Measurements from ENCODE around the gene MT1B. TPM values are rescaled to one million over a fixed set of nuclear protein-coding genes. Genes with fewer than 3 reads are reported as not detected.

The MT1B gene
- total and polyA plus RNA-seq, 7 experiments from 2014 or later = not detected

- peaks cover 29 to 34% of the 10 kb centered on the region in 2 donors for H3K4me1 ChIP-seq (ENCODE audit: control insufficient read depth in 2 of 2, insufficient read depth in 2 of 2, low read length in 2 of 2)
- peak overlapping the region; percentile 85 to 100 (median 96) for H3K4me3 Mint-ChIP-seq
Measured at GRCh38 chr16:56610017-56610608, 41.6 kb upstream of the MT1B start.

GRCh38 chr16:56610609-56611111 lies 41.0 kb upstream of the MT1B start:
- H3K4me1 ChIP-seq (ENCODE audit: control insufficient read depth in 2 of 2, insufficient read depth in 2 of 2, low read length in 2 of 2) = peaks cover 29 to 34% of the 10 kb centered on the region in 2 donors
- DNase-seq (no peak), ATAC-seq (peak; percentile 23)
- peaks cover 38 to 69% (median 46%) of the 10 kb centered on the region in 7 donors for H3K4me1 Mint-ChIP-seq
- peak overlapping the region; percentile 85 to 99 (median 93) for H3K27ac Mint-ChIP-seq
- H3K9me3 Mint-ChIP-seq = no peaks in the 10 kb centered on the region
- H3K27me3 ChIP-seq (ENCODE audit: control insufficient read depth in 2 of 2, insufficient read depth in 2 of 2, low read length in 2 of 2) = no peaks in the 10 kb centered on the region
- H3K27ac ChIP-seq (ENCODE audit: low read depth, low read length) = peak overlapping the region; percentile 94
- no peaks in the 10 kb centered on the region for H3K36me3 ChIP-seq (ENCODE audit: control insufficient read depth in 2 of 3, insufficient read depth in 3 of 3, low read length in 3 of 3)
- H3K9me3 ChIP-seq (ENCODE audit: control insufficient read depth in 2 of 3, low read length in 3 of 3) = no peaks in the 10 kb centered on the region
- peaks cover 0 to 5% (median 0%) of the 10 kb centered on the region in 5 donors for H3K36me3 Mint-ChIP-seq
- H3K27me3 Mint-ChIP-seq = no peaks in the 10 kb centered on the region
- intact Hi-C loops (cut with micrococcal nuclease) = no loop called here
- ChIA-PET CTCF (interaction anchor here (1.3 to 2.6 kb wide), 2 partner anchors 33 to 98 kb away, joined by 3 to 10 read pairs; no protein-coding TSS in a partner anchor), POLR2A (interaction anchor here (1.0 to 1.5 kb wide), 4 partner anchors 13 to 72 kb away, joined by 3 to 5 read pairs (median 4); partner anchors contain the start of genes MT1E and MT1X)
- peak overlapping the region; percentile 81 to 100 (median 93) for H3K4me3 Mint-ChIP-seq
- H3K4me3 ChIP-seq (ENCODE audit: low read length) = peak overlapping the region; percentile 97

More at GRCh38 chr16:56610017-56610608, 41.6 kb upstream of the MT1B start:
- ATAC-seq = peak; percentile 77
- intact Hi-C loops (cut with micrococcal nuclease) = no loop called here
- ChIA-PET POLR2A (interaction anchor here (0.8 to 1.5 kb wide), 4 partner anchors 14 to 72 kb away, joined by 3 to 4 read pairs (median 4); partner anchors contain the start of genes MT1E and MT1X), CTCF (interaction anchor here (1.0 to 2.6 kb wide), 3 partner anchors 14 to 60 kb away, joined by 3 to 10 read pairs (median 5); partner anchors contain the start of gene MT1H)
- no peaks in the 10 kb centered on the region for H3K36me3 ChIP-seq (ENCODE audit: control insufficient read depth in 2 of 3, insufficient read depth in 3 of 3, low read length in 3 of 3)
- Mint-ChIP-seq H3K9me3 (no peaks in the 10 kb centered on the region), H3K27me3 (no peaks in the 10 kb centered on the region), H3K4me1 (peaks cover 36 to 66% (median 46%) of the 10 kb centered on the region in 7 donors), H3K36me3 (peaks cover 0 to 5% (median 0%) of the 10 kb centered on the region in 5 donors), H3K27ac (peak overlapping the region; percentile 85 to 99 (median 93))
- H3K27me3 ChIP-seq (ENCODE audit: control insufficient read depth in 2 of 2, insufficient read depth in 2 of 2, low read length in 2 of 2) = no peaks in the 10 kb centered on the region
- H3K27ac ChIP-seq (ENCODE audit: low read depth, low read length) = peak overlapping the region; percentile 94
- H3K4me3 ChIP-seq (ENCODE audit: low read length) = peak overlapping the region; percentile 97
- no peaks in the 10 kb centered on the region for H3K9me3 ChIP-seq (ENCODE audit: control insufficient read depth in 2 of 3, low read length in 3 of 3)
- peak; percentile 33 to 83 (median 77) for DNase-seq

GRCh38 chr16:56611281-56611833 lies 40.3 kb upstream of the MT1B start:
- POLR2A ChIA-PET = interaction anchor here (0.7 to 1.5 kb wide), 5 partner anchors 13 to 93 kb away, joined by 3 to 5 read pairs (median 4); partner anchors contain the start of gene MT1X
- Mint-ChIP-seq H3K4me1 (peaks cover 38 to 67% (median 44%) of the 10 kb centered on the region in 7 donors), H3K4me3 (peak overlapping the region in 9 of 10 donors; percentile 7 to 90 (median 37)), H3K27ac (peak overlapping the region; percentile 85 to 99 (median 93)), H3K36me3 (peaks cover 0 to 5% (median 0%) of the 10 kb centered on the region in 5 donors), H3K9me3 (no peaks in the 10 kb centered on the region), H3K27me3 (no peaks in the 10 kb centered on the region)
- CTCF ChIA-PET = interaction anchor here (0.8 to 2.6 kb wide), 4 partner anchors 32 to 98 kb away, joined by 3 to 10 read pairs (median 4); no protein-coding TSS in a partner anchor
- Histone ChIP-seq H3K4me1 (ENCODE audit: control insufficient read depth in 2 of 2, insufficient read depth in 2 of 2, low read length in 2 of 2) (peaks cover 29 to 34% of the 10 kb centered on the region in 2 donors), H3K4me3 (ENCODE audit: low read length) (no peak overlapping the region), H3K36me3 (ENCODE audit: control insufficient read depth in 2 of 3, insufficient read depth in 3 of 3, low read length in 3 of 3) (no peaks in the 10 kb centered on the region), H3K27ac (ENCODE audit: low read depth, low read length) (peak overlapping the region; percentile 94), H3K27me3 (ENCODE audit: control insufficient read depth in 2 of 2, insufficient read depth in 2 of 2, low read length in 2 of 2) (no peaks in the 10 kb centered on the region), H3K9me3 (ENCODE audit: control insufficient read depth in 2 of 3, low read length in 3 of 3) (no peaks in the 10 kb centered on the region)
- ATAC-seq (no peak), DNase-seq (no peak)
- intact Hi-C loops (cut with micrococcal nuclease) = no loop called here

- no peak overlapping the region for H3K27ac ChIP-seq (ENCODE audit: low read depth, low read length)
- H3K4me3 ChIP-seq (ENCODE audit: low read length) = no peak overlapping the region
- DNase-seq (no peak), ATAC-seq (no peak)
- Mint-ChIP-seq H3K4me1 (peaks cover 27 to 67% (median 37%) of the 10 kb centered on the region in 7 donors), H3K9me3 (no peaks in the 10 kb centered on the region), H3K27ac (peak overlapping the region in 1 of 9 donors; percentile 55), H3K27me3 (peaks cover 0 to 14% (median 4%) of the 10 kb centered on the region in 5 donors), H3K4me3 (no peak overlapping the region), H3K36me3 (peaks cover 0 to 5% (median 0%) of the 10 kb centered on the region in 5 donors)
- no peaks in the 10 kb centered on the region for H3K27me3 ChIP-seq (ENCODE audit: control insufficient read depth in 2 of 2, insufficient read depth in 2 of 2, low read length in 2 of 2)
- intact Hi-C loops (cut with micrococcal nuclease) = no loop called here
- H3K4me1 ChIP-seq (ENCODE audit: control insufficient read depth in 2 of 2, insufficient read depth in 2 of 2, low read length in 2 of 2) = peaks cover 16 to 23% of the 10 kb centered on the region in 2 donors
- H3K36me3 ChIP-seq (ENCODE audit: control insufficient read depth in 2 of 3, insufficient read depth in 3 of 3, low read length in 3 of 3) = no peaks in the 10 kb centered on the region
- H3K9me3 ChIP-seq (ENCODE audit: control insufficient read depth in 2 of 3, low read length in 3 of 3) = no peaks in the 10 kb centered on the region
- POLR2A ChIA-PET = interaction anchor here (0.8 kb wide), 1 partner anchor 51 kb away, joined by 3 read pairs; no protein-coding TSS in a partner anchor
- CTCF ChIA-PET = interaction anchor here (1.0 kb wide), 1 partner anchor 43 kb away, joined by 3 read pairs; no protein-coding TSS in a partner anchor
Measured at GRCh38 chr16:56613706-56614105, 38.0 kb upstream of the MT1B start.

GRCh38 chr16:56614549-56614991 lies 37.1 kb upstream of the MT1B start:
- Histone ChIP-seq H3K27me3 (ENCODE audit: control insufficient read depth in 2 of 2, insufficient read depth in 2 of 2, low read length in 2 of 2) (no peaks in the 10 kb centered on the region), H3K9me3 (ENCODE audit: control insufficient read depth in 2 of 3, low read length in 3 of 3) (no peaks in the 10 kb centered on the region), H3K4me3 (ENCODE audit: low read length) (no peak overlapping the region), H3K4me1 (ENCODE audit: control insufficient read depth in 2 of 2, insufficient read depth in 2 of 2, low read length in 2 of 2) (peaks cover 15 to 23% of the 10 kb centered on the region in 2 donors), H3K36me3 (ENCODE audit: control insufficient read depth in 2 of 3, insufficient read depth in 3 of 3, low read length in 3 of 3) (no peaks in the 10 kb centered on the region), H3K27ac (ENCODE audit: low read depth, low read length) (no peak overlapping the region)
- ATAC-seq (no peak), DNase-seq (no peak)
- Mint-ChIP-seq H3K36me3 (peaks cover 0 to 2% (median 0%) of the 10 kb centered on the region in 5 donors), H3K27me3 (peaks cover 0 to 18% (median 4%) of the 10 kb centered on the region in 5 donors), H3K9me3 (no peaks in the 10 kb centered on the region), H3K4me3 (no peak overlapping the region), H3K27ac (peak overlapping the region in 2 of 9 donors; percentile 18 to 55), H3K4me1 (peaks cover 19 to 67% (median 30%) of the 10 kb centered on the region in 7 donors)
- ChIA-PET CTCF (no interaction called here), POLR2A (no interaction called here)
- intact Hi-C loops (cut with micrococcal nuclease) = no loop called here

GRCh38 chr16:56615353-56615752 lies 36.3 kb upstream of the MT1B start:
- Mint-ChIP-seq H3K4me1 (peaks cover 12 to 62% (median 23%) of the 10 kb centered on the region in 7 donors), H3K4me3 (no peak overlapping the region), H3K27ac (no peak overlapping the region), H3K9me3 (no peaks in the 10 kb centered on the region), H3K27me3 (peaks cover 0 to 18% (median 4%) of the 10 kb centered on the region in 5 donors), H3K36me3 (peaks cover 0 to 2% (median 0%) of the 10 kb centered on the region in 5 donors)
- Histone ChIP-seq H3K27me3 (ENCODE audit: control insufficient read depth in 2 of 2, insufficient read depth in 2 of 2, low read length in 2 of 2) (no peaks in the 10 kb centered on the region), H3K4me3 (ENCODE audit: low read length) (no peak overlapping the region), H3K36me3 (ENCODE audit: control insufficient read depth in 2 of 3, insufficient read depth in 3 of 3, low read length in 3 of 3) (no peaks in the 10 kb centered on the region), H3K4me1 (ENCODE audit: control insufficient read depth in 2 of 2, insufficient read depth in 2 of 2, low read length in 2 of 2) (peaks cover 7 to 16% of the 10 kb centered on the region in 2 donors), H3K27ac (ENCODE audit: low read depth, low read length) (no peak overlapping the region), H3K9me3 (ENCODE audit: control insufficient read depth in 2 of 3, low read length in 3 of 3) (no peaks in the 10 kb centered on the region)
- ATAC-seq = no peak
- ChIA-PET CTCF (no interaction called here), POLR2A (no interaction called here)
- intact Hi-C loops (cut with micrococcal nuclease) = no loop called here
- DNase-seq = no peak
